OCI-LY7 (cell line): ENCODE results near the gene SPON1. TPM values are rescaled to one million over a fixed set of nuclear protein-coding genes. Genes with fewer than 3 reads are reported as not detected.
"Not testable (repeated sequence)": the region's sequence is repeated elsewhere in the genome, so short reads cannot be mapped to it uniquely, and the experiment has no call there.

Experiments used
- BruUV-seq: library from RNA; stranded (reverse); fragments of 400-500 nt; replicated peaks from 2 replicates; lab custom pipeline; 2021; lab: Mats Ljungman, UMichigan
- CTCF ChIA-PET: fragments of 300-600 bp; sonication (Branson Sonifier 250); formaldehyde crosslinking; loops from one replicate; lab custom pipeline; 2022; ENCODE audit warnings: antibody characterized with exemption; ENCODE audit not compliant: unreplicated experiment; lab: Charles Lee
- POLR2A ChIA-PET: fragments of 300-600 bp; sonication (Branson Sonifier 250); formaldehyde crosslinking; loops from one replicate; lab custom pipeline; 2022; ENCODE audit warnings: antibody characterized with exemption; lab: Charles Lee
- DNase-seq: peaks from one replicate; pipeline ENCODE4 v3.0.0-alpha.2; 2015; ENCODE audit warnings: low spot score
- H2AFZ ChIP-seq: fragments of 200-600 bp; sonication (generic), shearing (Covaris generic); 2 replicates; pipeline ENCODE4 v1.6.1; 2014; ENCODE audit warnings: mild to moderate bottlenecking, antibody characterized with exemption, low read length, moderate library complexity
- H3K27ac ChIP-seq: fragments of 200-600 bp; sonication (generic); 2 replicates; pipeline ENCODE4 v1.5.1; 2014; ENCODE audit warnings: mixed run types, low read depth, mild to moderate bottlenecking, moderate library complexity, low read length, inconsistent platforms; ENCODE audit not compliant: poor library complexity, severe bottlenecking
- H3K36me3 ChIP-seq: fragments of 200-600 bp; sonication (generic); 2 replicates; pipeline ENCODE4 v1.6.1; 2014; ENCODE audit warnings: mild to moderate bottlenecking, antibody characterized with exemption, low read length, moderate library complexity, mixed read lengths; ENCODE audit not compliant: insufficient read depth
- H3K4me1 ChIP-seq: fragments of 200-600 bp; sonication (generic); 2 replicates; pipeline ENCODE4 v1.5.1; 2014; ENCODE audit warnings: mild to moderate bottlenecking, low read length; ENCODE audit not compliant: insufficient read depth, poor library complexity, severe bottlenecking
- H3K4me2 ChIP-seq: fragments of 200-600 bp; sonication (generic); 2 replicates; pipeline ENCODE4 v1.6.1; 2014; ENCODE audit warnings: mild to moderate bottlenecking, low read length
- H3K4me3 ChIP-seq: fragments of 200-600 bp; sonication (generic); 2 replicates; pipeline ENCODE4 v1.5.1; 2014; ENCODE audit warnings: mild to moderate bottlenecking, low read depth, low read length; ENCODE audit not compliant: poor library complexity, severe bottlenecking
- H3K79me2 ChIP-seq: fragments of 200-600 bp; sonication (generic); 2 replicates; pipeline ENCODE4 v1.6.1; 2016; ENCODE audit warnings: low read depth, mild to moderate bottlenecking, low read length, moderate library complexity, mixed read lengths; ENCODE audit not compliant: insufficient read depth
- H3K9me2 ChIP-seq: fragments of 200-600 bp; sonication (generic); 2 replicates; pipeline ENCODE4 v1.6.1; 2016; ENCODE audit warnings: mild to moderate bottlenecking, low read length, mixed read lengths; ENCODE audit not compliant: insufficient read depth
- H3K9me3 ChIP-seq: fragments of 200-600 bp; sonication (generic); 2 replicates; pipeline ENCODE4 v1.6.1; 2014; ENCODE audit warnings: mild to moderate bottlenecking, mixed run types, low read length, mixed read lengths
- H4K20me1 ChIP-seq: fragments of 200-600 bp; sonication (generic); 2 replicates; pipeline ENCODE4 v1.6.1; 2014; ENCODE audit warnings: mild to moderate bottlenecking, antibody characterized with exemption, low read length, moderate library complexity, mixed read lengths; ENCODE audit not compliant: insufficient read depth
- CTCF ChIP-seq: fragments of 200-600 bp; sonication (generic); conservative IDR thresholded peaks from 2 replicates; pipeline ENCODE4 v1.5.1; 2014; ENCODE audit warnings: mild to moderate bottlenecking, antibody characterized with exemption, low read length, moderate library complexity, mixed read lengths
- EZH2phosphoT487 ChIP-seq: fragments of 200-600 bp; sonication (generic); IDR thresholded peaks from 2 replicates; pipeline ENCODE4 v1.6.1; 2018; ENCODE audit warnings: low read depth, borderline replicate concordance, mild to moderate bottlenecking, mixed run types, antibody characterized with exemption, low read length, moderate library complexity, mixed read lengths
- intact Hi-C: fragments of 100-400 bp; cut with micrococcal nuclease; formaldehyde crosslinking; loops from one replicate; pipeline ENCODE4 v1.10.0; 2022; ENCODE audit not compliant: unreplicated experiment
- total RNA-seq, 2 experiments: library from RNA; depleted of rRNA in 1 of 2; stranded (reverse); fragments of >200 nt in 1 of 2; shearing (Covaris generic) in 1 of 2; gene quantifications; 2 replicates each; pipeline ENCODE4 v1.2.3, GENCODE V29; 2014 to 2022

Gene SPON1
- total RNA-seq, 2 experiments from 2014 or later, result 0.38 TPM; not detected in 1

GRCh38 chr11:13923716-13924650 lies 38.5 kb upstream of the SPON1 start:
- H3K9me2 ChIP-seq, result no peaks in the 10 kb centered on the region
- ChIA-PET POLR2A (interaction anchor here (0.6 to 4.6 kb wide), 10 partner anchors 11 to 257 kb away, joined by 3 to 27 read pairs (median 6); no protein-coding TSS in a partner anchor), CTCF (interaction anchor here (0.9 kb wide), 1 partner anchor 34 kb away, joined by 3 read pairs; no protein-coding TSS in a partner anchor)
- no peaks in the 10 kb centered on the region for H4K20me1 ChIP-seq
- H3K79me2 ChIP-seq, result no peaks in the 10 kb centered on the region
- peak overlapping the region; percentile 67 for H2AFZ ChIP-seq
- no TSS peak for BruUV-seq
- no peaks in the 10 kb centered on the region; the same call in 1 of the 2 replicates for H3K9me3 ChIP-seq
- H3K4me1 ChIP-seq, result peaks cover 89% of the 10 kb centered on the region
- DNase-seq, result peak; percentile 90
- H3K36me3 ChIP-seq, result no peaks in the 10 kb centered on the region
- intact Hi-C loops, result loop anchor here (1.0 to 10.0 kb wide), 3 partner anchors 27 to 259 kb away; partner anchors contain the start of gene FAR1
- H3K4me2 ChIP-seq, result peak overlapping the region; percentile 69
- no peak for TF ChIP-seq CTCF
- TF ChIP-seq EZH2phosphoT487, result no peak
- H3K27ac ChIP-seq, result peak overlapping the region; percentile 95
- H3K4me3 ChIP-seq, result peak overlapping the region; percentile 49

GRCh38 chr11:13924801-13925327 lies 37.7 kb upstream of the SPON1 start:
- peaks cover 98% of the 10 kb centered on the region for H3K4me1 ChIP-seq
- no peaks in the 10 kb centered on the region for H3K79me2 ChIP-seq
- peak overlapping the region; percentile 69 for H3K4me2 ChIP-seq
- ChIA-PET CTCF (interaction anchor here (0.7 to 1.4 kb wide), 4 partner anchors 16 to 63 kb away, joined by 3 to 4 read pairs (median 4); no protein-coding TSS in a partner anchor), POLR2A (interaction anchor here (0.6 to 4.6 kb wide), 27 partner anchors 11 to 477 kb away, joined by 3 to 27 read pairs (median 4); no protein-coding TSS in a partner anchor)
- no peaks in the 10 kb centered on the region for H3K36me3 ChIP-seq
- DNase-seq, result peak; percentile 82
- H3K4me3 ChIP-seq, result peak overlapping the region; percentile 49
- TF ChIP-seq CTCF, result no peak
- no peak for TF ChIP-seq EZH2phosphoT487
- peak overlapping the region; percentile 95 for H3K27ac ChIP-seq
- no TSS peak for BruUV-seq
- intact Hi-C loops, result loop anchor here (1.0 to 10.0 kb wide), 3 partner anchors 28 to 260 kb away; partner anchors contain the start of gene FAR1
- no peaks in the 10 kb centered on the region for H4K20me1 ChIP-seq
- H2AFZ ChIP-seq, result peak overlapping the region; percentile 67
- H3K9me3 ChIP-seq, result no peaks in the 10 kb centered on the region; the same call in 1 of the 2 replicates
- no peaks in the 10 kb centered on the region for H3K9me2 ChIP-seq

GRCh38 chr11:13926366-13926765 lies 36.2 kb upstream of the SPON1 start:
- not testable (repeated sequence) for H3K79me2 ChIP-seq, H3K36me3 ChIP-seq, H3K9me2 ChIP-seq, DNase-seq, H3K4me3 ChIP-seq, H3K4me2 ChIP-seq, H3K27ac ChIP-seq, H3K9me3 ChIP-seq, H4K20me1 ChIP-seq, BruUV-seq
- Histone ChIP-seq H3K4me1 (peaks cover 100% of the 10 kb centered on the region), H2AFZ (peak overlapping the region; percentile 60; the same call in 1 of the 2 replicates)
- intact Hi-C loops, result loop anchor here (10.0 kb wide), 1 partner anchor 262 kb away; the partner anchor contains the start of gene FAR1
- CTCF ChIA-PET, result interaction anchor here (0.8 kb wide), 1 partner anchor 39 kb away, joined by 3 read pairs; no protein-coding TSS in a partner anchor
- POLR2A ChIA-PET, result interaction anchor here (0.6 to 4.6 kb wide), 11 partner anchors 9 to 1220 kb away, joined by 3 to 27 read pairs (median 5); no protein-coding TSS in a partner anchor
